ENCODE results near the gene SLC2A1.

Gene SLC2A1

DNA sequence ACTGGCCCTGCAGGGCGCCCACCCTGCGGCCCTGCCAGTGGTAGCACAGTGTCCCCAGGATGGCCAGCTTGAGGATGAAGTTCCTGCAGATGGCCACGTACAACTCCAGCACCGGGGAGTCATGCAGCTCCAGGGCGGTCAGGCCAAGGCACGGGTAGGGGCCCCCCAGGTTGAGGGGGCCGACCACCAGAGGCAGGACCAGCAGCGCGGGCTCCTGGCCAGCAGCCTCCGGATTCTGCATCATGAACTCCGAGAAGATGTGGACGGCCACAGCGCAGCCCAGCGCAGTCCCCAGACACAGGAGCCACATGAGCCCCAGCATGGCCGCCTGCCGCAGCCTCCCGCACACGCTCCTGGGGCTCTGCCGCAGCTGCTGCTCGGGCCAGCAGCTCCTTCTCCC, 71.3 kb downstream of the SLC2A1 start:
- DNase-seq, result no peak

DNA sequence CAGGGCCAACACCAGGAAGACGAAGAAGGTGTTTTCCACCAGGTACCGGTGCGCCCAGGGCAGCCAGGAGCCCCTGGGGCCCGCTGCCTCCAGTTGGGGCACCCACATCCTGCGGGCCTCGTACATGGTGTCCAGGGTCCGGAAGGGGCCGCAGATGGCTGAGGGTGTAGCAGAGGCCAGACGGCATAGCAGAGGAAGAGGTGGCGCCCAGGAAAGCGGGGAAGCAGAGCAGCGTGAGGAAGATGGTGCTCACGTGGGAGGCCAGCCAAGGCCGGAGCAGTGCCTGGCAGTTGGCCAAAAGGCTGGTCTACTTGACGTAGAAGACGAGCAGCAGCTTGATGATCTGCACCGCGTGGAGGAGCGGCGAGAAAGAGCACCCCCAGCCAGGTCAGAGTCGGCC, 71.9 kb downstream of the SLC2A1 start:
- DNase-seq, result no peak

DNA sequence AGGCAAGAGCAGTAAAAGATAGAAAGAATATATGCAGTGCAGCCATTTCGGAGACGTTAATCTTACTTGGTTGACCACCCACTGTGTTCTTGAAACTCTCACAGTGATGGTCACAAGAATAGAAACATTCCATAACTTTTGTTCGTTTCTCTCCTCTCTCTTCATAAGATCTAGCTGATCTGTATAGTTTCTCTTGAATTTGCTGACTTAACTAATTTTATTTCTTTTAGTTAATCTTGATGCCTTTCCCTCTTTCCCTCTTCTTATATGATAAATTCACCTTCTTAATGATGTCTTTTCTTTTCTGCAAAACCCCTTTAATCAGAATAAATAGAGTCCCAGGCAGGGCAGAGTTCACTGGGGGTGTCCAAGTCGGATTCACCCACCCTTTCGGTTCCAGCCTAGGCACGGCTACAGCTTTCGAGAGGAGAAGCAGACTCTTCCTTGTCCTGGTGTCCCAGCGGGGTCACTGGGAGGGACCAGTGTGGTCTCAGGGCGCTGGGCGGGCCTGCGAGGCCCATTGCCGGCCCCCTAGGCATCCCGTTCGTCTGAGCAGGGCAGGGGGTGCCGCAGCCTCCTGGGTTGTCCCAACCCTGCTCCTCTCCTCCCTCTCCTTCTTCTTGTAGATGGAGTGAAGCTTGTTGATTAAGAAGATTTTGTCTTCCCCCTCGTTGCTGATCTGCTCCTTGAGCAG, 72.5 kb downstream of the SLC2A1 start:
- no peak for DNase-seq

DNA sequence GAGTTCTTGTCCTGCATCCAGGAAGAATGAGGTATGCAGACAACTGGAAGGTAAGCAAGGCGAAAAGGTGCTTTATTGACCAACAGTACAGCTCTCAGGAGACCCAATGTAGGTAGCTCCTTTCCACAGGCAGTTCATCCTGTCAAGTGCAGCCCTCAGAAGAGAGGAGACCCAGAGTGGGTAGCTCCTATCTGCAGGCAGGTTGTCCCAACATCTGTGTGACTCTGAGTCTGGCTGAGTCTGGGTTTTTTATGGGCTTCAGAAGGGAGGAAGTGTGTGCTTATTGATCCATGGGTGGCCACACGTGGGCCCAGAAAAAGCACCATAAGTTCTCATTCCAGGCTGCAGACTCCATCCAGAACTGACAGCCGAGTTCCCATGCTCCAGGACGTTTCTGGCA, 78.3 kb downstream of the SLC2A1 start:
- DNase-seq, result no peak

DNA sequence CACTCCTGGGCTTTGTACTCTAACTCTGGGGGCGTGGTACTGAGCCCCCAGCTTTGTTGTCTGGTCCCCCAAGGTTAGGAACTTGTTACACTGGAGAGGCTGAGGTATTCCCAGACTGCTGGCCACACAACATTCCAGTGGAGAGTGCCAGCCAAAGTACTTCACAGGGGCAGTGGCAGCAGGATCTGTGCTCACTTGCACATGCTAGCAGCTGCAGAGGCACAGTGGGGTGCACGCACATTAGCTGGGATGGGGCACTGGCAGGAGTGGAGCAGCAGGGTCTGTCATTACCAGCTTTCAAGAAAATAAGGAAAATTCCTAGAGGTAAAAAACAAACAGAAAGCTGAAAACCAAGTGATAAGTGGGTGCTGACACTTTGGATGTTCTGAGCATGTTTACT, 81.3 kb downstream of the SLC2A1 start:
- DNase-seq, result no peak

DNA sequence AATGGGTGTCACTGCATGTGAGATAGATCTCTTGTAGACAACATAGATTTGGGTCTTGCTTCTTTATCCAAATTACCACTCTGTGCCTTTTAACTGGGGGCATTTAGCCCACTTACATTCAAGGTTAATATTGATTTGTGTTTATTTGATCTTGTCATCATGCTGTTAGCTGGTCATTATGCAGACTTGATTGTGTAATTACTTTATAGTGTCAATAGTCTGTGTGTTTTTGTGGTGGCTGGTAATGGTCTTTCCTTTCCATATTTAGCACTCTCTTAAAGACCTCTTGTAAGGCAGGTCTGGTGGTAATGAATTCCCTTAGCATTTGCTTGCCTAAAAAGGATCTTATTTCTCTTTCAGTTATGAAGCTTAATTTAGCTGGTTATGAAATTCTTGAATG, 82.7 kb downstream of the SLC2A1 start:
- no peak for DNase-seq
